Measurements from ENCODE around the gene SLC9A5.
A peak's percentile ranks its signal among the peaks of the same experiment; 100 is the strongest.

SLC9A5 gene

DNA sequence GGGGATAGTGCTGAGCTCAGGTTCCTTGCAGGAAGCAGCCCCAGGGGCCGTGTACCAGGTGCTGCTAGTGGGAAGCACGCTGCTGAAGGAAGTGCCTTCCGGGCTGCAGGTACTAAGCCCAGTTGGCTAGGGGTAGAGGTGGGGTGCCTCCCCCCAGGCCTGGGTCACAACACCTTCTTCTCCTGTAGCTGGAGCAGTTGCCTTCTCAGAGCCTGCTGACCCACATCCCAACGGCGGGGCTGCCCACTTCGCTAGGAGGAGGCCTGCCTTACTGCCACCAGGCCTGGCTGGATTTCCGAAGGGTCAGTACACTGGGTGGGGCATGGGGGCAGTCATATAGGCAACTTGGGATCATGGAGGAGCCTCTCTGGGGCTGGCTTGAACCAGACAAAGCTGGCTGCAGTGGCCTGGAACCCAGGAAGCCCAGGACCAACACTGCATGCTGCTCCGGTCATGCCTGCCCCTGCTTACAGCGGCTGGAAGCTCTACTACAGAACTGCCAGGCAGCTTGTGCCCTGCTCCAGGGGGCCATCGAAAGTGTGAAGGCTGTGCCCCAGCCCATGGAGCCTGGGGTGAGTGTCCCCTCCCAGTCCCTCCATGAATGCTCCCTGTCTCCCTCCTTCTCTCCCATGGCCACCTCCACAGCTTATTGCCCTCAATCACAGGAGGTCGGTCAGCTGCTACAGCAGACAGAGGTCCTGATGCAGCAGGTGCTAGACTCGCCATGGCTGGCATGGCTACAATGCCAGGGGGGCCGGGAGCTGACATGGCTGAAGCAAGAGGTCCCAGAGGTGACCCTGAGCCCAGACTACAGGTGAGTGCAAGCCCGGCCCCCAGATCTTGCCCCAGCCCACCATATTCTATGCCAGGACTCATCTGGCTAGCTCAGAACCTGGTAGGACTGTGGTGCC is 33.0 kb downstream of the SLC9A5 start:
- no peak for DNase-seq (ENCODE audit: low spot score)

- DNase-seq (ENCODE audit: low spot score): no peak
These were observed 33.6 kb downstream of the SLC9A5 start for GRCh38 chr16:67282447-67282805.

DNA sequence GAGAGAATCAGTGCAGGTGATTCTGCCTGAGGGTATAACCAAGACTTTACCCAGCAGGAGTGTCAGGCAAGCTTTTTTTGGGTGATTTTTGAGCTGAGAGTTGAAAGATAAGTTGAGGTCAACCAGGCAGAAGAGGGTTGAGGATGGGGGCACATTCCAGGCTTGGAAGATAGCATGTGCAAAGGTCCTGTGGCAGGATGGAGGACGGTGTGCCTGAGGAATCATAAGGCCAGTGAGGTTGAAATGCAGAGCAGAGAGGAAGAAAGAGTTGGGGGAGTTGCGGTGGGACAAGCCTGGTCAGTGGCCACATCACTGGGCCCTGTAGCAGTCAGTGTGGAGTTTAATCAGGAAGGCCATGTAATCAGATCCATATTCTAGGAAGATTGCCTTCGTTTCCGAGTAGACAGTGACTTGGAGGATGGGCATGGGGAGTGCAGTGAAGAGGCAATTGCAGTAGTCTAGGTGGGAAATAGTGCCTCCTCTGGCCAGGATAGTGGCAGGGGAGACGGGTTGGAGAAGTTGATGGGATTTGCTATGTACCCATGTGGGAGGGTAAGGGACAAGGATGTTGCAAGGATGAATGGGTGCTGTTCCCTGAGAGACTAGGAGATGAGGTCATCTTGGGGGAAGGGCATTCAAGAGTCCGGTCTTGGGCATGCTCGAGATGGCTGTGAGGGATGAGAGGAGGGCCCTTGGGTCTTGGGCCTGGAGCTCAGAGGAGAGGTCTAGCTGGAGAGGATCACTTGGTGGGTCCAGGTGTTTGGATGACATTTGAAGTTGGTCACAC is 34.5 kb downstream of the SLC9A5 start:
- no peak for DNase-seq (ENCODE audit: low spot score)

DNA sequence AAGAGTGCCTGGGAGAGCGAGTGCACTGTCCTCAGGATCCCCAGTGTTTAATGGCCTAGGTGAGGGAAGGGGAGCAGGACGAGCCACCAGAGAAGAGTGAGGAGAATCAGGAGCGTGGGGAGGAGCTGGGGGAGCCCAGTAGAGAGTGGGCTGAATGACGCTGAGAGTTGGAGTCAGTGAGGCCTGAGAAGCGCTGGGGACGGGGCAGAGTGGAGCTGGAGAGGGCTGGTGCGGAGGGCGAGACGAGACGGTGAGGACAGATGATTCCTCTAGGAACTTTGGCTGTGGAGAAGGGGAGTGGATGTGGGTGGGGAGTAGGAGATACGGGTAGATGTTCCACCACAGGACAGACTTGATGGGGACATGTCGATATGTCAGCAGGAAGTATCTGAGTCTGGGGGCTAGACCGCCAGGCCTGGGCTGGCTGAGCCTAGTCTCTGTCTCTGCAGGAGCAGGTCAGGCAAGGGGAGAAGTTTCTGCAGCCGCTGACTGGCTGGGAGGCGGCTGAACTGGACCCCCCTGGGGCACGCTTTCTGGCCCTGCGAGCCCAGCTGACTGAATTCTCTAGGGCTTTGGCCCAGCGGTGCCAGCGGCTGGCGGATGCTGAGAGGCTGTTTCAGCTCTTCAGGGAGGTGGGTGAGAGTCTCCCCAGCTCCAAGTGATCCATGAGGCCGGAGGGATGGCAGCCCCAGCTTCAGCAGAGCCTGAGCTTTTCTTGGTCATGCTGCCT is 35.2 kb downstream of the SLC9A5 start:
- DNase-seq (ENCODE audit: low spot score): no peak

GRCh38 chr16:67284699-67285646 is 36.2 kb downstream of the SLC9A5 start:
- DNase-seq (ENCODE audit: low spot score): peak; percentile 94

DNA sequence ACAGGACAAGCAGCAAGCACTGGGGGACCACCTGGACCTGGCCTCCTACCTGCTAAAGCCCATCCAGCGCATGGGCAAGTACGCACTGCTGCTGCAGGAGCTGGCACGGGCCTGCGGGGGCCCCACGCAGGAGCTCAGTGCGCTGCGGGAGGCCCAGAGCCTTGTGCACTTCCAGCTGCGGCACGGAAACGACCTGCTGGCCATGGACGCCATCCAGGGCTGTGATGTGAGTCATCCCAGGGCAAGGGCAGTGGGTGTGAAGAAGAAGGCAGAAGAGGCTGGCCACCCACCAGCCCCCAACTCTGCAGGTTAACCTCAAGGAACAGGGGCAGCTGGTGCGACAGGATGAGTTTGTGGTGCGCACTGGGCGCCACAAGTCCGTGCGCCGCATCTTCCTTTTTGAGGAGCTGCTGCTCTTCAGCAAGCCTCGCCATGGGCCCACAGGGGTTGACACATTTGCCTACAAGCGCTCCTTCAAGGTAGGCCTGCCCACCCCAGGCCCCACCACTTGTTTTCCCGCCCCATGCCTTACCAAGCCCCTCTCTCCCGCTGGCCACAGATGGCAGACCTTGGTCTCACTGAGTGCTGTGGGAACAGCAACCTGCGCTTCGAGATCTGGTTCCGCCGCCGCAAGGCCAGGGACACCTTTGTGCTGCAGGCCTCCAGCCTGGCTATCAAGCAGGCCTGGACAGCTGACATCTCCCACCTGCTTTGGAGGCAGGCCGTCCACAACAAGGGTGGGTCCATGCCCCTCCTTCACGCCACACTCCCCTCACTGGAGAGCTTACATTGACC is 37.9 kb downstream of the SLC9A5 start:
- DNase-seq (ENCODE audit: low spot score): no peak

- no peak for DNase-seq (ENCODE audit: low spot score)
These were observed 39.2 kb downstream of the SLC9A5 start for GRCh38 chr16:67287960-67288359.

DNA sequence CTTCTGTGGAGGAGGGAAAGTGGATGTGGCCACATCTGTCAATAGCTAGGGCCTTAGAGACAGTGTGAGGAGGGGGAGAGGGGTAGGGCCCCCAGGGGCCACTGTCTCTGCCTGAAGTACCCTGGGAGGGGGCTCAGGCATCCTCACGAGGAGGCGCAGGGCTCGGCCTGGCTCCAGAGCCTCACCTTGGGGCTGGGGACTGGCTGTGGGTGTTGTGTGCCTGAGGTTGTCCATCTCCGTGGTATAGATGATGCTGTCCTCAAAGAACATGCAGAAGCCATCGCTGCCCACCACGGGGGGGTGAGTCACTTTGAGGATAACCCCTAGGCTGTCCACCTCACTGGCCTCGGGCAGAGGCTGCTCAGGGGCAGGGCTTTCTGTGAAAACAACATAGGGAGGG is 42.7 kb downstream of the SLC9A5 start:
- no peak for DNase-seq (ENCODE audit: low spot score)

GRCh38 chr16:67294171-67294757 is 45.5 kb downstream of the SLC9A5 start:
- no peak for DNase-seq (ENCODE audit: low spot score)

DNA sequence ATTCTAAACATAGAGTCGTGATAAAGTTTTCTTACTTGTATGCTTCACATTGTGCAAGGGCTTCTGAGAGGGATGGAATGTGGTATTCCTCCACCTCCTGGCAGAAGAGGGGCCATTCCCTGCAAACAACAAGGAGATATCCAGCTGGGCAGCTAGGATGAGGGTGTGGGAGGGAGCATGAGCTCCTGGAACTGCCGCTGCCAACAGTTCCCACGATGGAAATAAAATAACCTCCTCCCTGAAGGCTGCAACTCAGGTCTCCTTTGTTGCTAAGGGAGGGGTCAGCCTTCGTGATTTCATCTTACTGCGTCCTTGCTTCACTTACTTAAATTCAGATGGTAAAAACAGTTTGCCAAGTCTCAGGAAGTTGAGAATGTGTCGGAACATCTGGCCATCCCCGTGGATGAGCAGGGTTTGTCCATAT is 46.2 kb downstream of the SLC9A5 start:
- peak; percentile 82 for DNase-seq (ENCODE audit: low spot score)

- no peak for DNase-seq (ENCODE audit: low spot score)
These were observed 47.6 kb downstream of the SLC9A5 start for GRCh38 chr16:67296420-67296819.

- DNase-seq (ENCODE audit: low spot score): no peak
These were observed 49.5 kb downstream of the SLC9A5 start for GRCh38 chr16:67298277-67298676.

DNA sequence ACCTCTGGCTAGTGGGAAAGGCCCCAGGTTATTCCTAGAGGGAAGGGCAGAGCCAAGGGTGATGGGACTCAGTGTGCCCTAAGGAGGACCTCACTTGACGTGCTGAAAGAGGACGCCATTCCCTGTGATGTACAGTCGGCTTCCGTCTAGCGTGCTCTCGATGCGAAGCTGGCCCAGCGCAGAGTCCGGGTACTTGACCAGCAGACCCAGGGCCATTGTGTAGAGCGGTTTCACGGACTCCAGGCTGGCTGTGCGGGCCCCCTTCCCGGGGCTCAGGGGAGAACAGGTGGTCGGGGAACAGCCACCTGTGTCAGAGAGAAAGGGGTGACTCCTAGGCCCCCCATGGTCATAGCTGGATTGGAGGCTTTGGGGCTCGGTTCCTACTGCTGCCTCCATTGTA is 50.5 kb downstream of the SLC9A5 start:
- no peak for DNase-seq (ENCODE audit: low spot score)

DNA sequence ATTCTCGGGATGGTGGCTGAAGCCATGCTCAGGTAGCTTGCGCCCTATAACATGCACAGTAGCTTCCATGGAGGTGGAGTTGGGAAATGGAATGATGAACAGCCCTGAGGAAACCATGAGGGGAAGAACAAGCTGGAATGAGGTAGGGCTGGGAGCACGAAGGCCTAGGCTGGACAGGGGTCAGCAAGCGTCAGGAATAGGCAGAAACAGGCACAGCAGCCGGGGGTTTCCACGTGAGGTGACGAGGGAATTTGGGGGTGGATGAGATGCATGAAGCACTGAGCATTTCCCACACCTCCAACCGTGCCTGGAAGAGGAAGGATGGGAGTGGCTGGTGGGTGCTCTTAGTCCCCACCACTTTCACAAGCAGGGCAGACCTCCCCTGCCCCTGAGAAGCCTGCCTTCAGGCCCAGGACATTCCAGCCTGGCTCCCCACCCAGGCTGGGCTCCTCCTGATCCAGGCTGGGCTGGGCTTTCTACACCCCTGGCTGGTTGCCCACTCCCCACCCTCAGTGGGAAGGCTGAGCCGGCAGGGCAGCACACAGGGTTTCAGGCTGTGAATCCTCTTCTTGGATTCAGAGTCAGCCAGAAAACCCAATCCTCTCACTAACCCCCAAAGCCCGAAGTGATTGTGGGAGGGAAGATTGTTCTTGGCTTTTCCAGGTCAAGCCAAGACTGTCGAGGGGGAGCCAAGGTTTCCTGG is 52.5 kb downstream of the SLC9A5 start:
- DNase-seq (ENCODE audit: low spot score): no peak

DNA sequence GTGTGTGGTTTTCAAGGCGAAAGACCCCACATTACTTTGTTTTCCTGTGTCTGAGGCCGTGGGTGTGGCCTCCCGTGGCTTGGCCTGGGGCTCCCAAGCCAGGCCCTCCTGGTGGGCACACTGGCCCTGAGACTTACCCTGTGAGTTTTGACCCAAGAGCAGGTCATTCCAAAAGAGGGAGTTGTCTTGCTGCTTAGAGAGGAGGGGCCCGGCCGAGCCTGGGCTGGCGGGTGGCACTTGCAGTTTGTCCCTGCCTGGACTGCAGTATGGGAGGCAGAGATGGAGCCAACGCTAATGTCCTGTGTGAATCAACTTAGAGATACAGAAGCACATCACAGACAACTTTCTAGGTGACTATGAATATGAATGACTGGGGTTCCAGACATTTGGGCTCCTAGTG is 53.3 kb downstream of the SLC9A5 start:
- no peak for DNase-seq (ENCODE audit: low spot score)

DNA sequence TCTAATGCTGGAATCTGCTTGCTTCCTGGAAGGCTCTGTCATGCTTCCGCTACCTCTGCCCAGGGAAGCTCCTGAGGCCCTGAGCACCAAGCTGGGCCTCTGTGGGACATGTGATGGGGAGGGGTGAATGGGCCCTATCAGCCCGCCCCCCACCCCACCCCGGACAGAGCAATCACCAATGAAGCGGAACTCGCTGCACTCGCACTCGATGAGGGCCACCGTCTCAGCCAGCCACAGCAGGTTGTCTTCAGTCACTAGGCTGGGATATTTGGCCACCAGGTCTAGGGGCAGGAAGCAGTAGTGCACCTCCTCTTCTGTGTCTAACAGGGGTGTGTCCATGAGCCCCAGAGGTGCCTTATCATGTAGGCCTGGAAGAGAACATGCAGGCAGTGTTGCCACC is 54.2 kb downstream of the SLC9A5 start:
- no peak for DNase-seq (ENCODE audit: low spot score)

DNA sequence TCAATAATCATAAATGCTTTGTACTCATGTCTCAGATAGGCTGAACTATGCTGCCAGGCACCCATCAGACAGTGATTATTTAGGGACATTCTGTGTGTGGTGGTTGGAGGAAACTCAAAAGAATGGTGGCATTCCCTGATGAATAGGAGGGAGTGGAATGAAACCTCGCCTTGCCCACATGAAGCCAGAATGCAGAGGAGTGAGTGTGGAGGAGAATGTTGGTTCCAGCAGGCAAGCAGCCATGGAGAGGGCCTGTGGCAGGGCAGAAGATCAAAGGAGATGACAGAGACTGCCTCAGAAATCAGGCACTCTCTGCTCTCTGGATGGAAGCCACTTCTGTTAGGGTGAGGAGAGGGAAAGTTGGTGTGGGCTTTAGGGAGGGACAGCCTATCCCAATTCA is 55.2 kb downstream of the SLC9A5 start:
- DNase-seq (ENCODE audit: low spot score): no peak

- DNase-seq (ENCODE audit: low spot score): no peak
These were observed 56.7 kb downstream of the SLC9A5 start for GRCh38 chr16:67305216-67306071.

- no peak for DNase-seq (ENCODE audit: low spot score)
These were observed 61.8 kb downstream of the SLC9A5 start for GRCh38 chr16:67310561-67310960.
